ENCODE measurements around the gene CDH3.

Gene CDH3

DNA sequence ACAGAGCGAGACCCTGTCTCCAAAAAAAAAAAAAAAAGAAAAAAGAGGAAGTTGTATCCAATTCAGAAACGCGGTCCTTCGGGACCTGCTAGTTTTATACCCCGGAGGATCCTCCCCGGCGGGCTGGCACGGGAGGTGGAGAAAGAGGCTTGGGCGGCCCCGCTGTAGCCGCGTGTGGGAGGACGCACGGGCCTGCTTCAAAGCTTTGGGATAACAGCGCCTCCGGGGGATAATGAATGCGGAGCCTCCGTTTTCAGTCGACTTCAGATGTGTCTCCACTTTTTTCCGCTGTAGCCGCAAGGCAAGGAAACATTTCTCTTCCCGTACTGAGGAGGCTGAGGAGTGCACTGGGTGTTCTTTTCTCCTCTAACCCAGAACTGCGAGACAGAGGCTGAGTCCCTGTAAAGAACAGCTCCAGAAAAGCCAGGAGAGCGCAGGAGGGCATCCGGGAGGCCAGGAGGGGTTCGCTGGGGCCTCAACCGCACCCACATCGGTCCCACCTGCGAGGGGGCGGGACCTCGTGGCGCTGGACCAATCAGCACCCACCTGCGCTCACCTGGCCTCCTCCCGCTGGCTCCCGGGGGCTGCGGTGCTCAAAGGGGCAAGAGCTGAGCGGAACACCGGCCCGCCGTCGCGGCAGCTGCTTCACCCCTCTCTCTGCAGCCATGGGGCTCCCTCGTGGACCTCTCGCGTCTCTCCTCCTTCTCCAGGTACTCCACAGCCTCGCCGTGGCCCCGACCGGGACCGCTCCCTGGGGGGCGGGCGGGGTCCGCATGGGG lies at the start of gene CDH3:
CDH3 (plus strand) TSS at position 596 of the 779 bp plus-strand sequence; CDS start at position 666, 70 bp downstream.
- DNase-seq (ENCODE audit: low spot score): peak; percentile 93

DNA sequence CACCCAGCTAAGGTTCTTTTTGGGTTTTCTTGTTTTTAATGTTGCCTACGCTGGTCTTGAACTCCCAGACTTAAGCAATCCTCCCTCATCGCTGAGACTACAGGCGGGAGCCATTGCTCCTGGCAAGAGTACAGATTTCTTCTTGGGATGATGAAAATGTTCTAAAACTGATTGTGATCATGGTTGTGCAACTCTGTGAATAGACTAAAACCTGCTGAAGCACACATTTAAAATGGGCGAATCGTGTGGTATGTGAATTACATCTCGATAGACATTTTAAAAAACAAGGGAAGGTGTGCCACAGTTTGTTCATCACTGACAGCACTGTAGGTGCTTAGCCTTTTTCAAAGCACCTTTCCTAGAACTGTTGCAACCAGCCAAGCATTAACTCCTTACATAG lies 48.8 kb upstream of the CDH3 start:
- DNase-seq (ENCODE audit: low spot score): no peak

DNA sequence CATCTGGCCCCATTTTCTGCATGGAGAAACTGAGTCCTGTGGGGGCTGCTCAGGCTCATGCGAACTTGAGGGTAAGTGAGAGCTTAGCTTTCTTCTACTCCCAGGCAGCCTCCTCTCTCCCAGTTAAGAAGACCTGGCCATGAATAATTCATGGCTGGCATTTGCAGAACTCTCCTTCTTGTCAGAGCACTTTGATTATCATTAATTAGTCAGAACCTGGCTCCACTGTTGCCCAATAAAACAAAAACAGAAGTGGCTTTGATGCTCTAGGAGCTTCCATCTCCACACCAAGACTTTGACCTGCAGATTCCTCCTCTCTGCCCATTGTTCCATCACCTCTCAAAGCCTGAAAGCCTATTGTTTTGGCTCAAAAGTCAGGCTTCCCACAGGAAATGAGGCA lies 45.5 kb upstream of the CDH3 start:
- DNase-seq (ENCODE audit: low spot score): no peak

DNA sequence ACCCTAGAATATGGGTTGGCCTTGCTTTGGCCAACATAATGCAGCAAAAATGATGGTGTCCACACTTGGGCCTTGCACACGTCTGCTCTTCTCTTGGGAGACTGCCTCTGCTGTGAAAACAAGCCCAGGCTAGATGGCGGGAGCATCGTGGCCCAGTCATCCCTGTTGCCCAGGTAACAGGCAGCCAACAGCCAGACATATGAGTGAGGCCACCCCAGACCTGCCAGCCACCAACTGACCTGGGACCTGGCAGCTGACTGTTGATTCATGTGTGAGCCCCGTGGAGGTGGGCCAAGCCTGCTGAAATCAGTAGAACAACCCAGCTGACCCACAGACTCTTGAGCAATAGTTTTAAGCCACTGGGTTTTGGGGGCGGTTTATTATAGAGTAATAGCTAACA lies 39.4 kb upstream of the CDH3 start:
- DNase-seq (ENCODE audit: low spot score): no peak

DNA sequence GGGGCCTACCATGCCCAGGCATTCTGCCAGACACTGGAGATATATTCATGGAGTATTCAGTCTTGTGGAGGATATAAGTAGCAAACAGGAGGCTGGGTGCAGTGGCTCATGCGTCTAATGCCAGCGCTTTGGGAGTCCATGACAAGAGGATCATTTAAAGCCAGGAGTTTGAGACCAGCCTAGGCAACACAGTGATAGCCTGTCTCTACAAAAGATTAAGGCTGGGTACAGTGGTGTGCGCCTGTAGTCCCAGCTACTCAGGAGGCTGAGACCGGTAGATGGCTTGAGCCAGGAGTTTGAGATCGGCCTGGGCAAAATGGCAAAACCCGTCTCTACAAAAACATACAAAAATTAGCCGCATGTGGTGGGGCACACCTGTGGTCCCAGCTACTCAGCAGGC lies 37.7 kb upstream of the CDH3 start:
- no peak for DNase-seq (ENCODE audit: low spot score)

DNA sequence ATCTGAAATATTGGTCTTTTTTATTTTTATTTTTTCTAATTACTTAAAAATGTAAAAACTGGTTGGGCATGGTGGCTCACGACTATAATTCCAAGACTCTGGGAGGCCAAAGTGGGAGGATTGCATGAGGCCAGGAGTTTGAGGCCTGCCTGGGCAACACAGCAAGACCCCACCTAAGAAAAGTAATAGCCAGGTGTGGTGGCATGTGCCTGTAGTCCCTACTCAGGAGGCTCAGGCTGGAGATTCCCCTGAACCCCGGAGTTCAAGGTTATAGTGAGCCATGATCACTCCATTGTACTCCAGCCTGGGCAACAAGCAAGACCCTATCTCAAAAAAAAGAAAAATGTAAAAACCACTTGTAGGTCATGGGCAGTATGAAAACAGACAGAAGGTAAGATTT lies 36.8 kb upstream of the CDH3 start:
- no peak for DNase-seq (ENCODE audit: low spot score)

DNA sequence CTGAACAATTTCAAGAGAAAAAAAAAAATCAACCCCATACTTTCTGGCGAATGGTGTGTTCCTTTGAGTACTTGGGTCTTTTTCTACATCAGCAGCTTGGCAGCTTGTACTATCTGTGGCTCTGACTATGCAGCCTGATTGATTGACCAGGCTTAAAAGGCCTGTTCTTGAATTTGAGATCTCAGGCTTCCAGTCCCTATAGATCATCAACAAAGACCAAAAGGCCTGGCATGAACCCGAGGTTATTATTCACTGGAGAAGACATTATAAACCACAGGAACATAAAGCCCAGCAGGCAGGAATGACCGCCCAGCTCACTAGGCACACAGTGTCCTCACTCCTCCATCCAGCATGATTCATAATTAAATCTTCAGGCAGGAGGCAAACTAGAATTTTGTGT lies 32.1 kb upstream of the CDH3 start:
- no peak for DNase-seq (ENCODE audit: low spot score)

DNA sequence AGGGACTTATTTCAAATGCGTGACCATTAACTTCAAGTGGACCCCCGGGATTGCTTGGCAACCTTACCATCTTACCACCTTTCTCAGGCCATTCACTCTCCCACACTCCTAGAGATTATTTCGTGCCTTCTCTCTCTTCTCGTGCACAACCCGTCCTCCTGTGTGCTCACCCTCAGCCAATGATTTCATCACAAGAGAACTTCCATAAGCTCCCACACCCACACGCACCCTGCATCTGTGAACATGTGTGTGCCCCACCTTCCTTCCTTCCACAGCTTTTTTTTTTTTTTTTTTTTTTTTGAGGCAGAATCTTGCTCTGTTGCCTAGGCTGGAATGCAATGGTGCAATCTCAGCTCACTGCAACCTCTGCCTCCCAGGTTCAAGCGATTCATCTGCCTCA lies 27.4 kb upstream of the CDH3 start:
- DNase-seq (ENCODE audit: low spot score): no peak

DNA sequence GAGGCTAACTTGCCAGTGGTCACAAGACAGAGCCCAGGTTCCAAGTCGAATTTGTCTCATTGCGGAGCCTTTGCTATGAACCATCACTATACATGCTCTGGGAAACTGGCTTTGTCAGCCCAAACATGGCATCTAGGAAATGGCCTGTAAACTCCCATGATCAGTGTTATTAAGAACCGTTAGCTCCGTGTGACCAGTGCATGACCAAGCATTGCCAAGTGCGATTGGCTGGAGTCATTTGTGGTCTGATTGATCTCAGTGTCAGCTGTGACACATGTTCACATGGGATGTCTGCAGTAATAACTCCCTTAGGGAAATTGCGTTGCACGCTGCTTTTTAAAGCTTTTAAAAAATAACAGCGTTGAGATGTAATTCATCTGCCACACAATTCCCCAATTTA lies 18.6 kb upstream of the CDH3 start:
- DNase-seq (ENCODE audit: low spot score): no peak

DNA sequence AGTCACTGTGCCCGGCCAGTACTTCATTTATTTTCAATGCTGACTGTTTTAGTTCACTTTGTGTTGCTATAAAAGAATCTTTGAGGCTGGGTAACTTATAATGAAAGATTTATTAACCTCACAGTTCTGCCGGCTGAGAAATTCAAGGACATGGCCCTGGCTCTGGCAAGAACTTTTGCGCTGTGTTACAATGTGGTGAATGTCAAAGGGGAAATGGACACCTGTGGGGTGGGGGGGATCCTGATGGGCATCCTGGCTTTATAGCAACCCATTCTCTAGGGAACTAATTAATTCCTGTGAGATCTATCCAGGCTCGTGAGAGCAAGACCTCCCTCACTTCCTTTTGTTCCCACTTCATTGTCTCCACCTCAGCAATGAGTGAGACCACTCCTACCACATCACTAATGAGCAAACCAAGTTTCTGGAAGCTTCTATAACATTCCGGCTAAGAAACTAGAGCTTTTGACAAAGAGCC lies 17.1 kb upstream of the CDH3 start:
- no peak for DNase-seq (ENCODE audit: low spot score)

DNA sequence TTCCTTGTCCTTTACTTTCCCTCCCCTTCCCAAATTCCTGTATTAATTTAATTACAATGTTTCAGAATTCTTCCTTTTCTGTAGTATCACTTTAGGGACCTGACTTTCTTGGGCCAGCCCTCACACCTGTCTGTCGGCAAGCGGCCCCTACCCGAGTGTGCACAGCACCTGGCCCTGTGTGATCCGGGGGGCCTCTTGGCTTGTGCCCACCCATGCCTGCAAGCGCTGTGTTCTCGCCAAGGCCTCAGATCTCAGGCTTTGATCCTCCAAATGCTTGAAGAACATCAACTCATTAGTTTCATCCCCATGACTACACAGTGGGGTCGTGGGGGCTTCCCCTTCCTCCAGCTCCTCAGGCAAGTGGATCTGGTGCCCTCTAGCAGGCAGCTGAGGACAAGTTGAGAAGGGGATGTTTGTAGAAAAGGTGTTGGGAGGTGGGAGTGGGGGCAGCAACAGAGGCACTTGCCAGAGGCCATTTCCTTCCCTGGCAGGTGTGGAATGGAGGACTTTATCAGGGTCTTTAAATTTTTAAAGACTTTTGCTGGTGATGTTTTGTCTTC lies 15.7 kb upstream of the CDH3 start:
- DNase-seq (ENCODE audit: low spot score): peak; percentile 49

DNA sequence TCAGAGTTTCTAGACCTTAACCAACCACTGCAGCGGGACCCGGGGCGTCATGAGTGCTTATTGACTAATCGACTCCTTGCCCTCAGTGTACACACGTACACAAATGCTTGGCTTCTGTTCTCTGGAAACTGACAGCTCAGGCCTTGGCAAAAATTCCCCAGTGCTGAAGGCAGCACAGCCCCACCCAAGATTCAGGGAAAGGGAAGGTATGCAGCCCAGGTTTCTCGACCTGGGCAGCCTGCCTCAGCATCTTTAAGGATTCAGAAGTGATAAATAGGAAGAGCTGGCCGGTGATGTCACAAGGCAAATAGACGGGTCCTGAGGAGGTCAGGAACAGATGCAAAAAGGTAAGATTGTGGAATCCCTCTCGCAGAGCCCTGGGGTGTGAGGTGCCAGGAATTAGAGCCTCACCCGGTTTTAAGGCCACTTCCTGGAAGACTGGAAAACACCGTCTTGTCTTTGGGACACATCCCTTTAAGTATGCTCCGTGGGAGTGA lies 9.0 kb upstream of the CDH3 start:
- DNase-seq (ENCODE audit: low spot score): no peak

DNA sequence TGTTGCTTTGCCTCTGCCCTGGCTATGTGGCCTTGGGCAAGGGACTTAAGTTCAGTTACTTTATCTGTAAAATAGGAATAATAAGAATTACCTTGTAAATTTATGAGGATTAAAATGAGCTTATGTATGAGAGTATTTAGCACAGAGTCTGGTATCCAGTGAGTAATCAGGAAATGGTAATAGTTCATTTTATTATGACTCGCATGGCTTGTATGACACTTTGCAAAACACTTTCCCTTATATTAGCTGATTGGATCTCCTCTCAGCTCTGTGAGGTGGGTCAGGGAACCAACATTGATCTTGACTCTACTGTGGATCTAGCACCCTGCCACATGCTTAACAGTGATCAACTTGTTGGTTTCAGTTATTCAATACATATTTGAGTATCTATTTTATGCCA lies 8.3 kb upstream of the CDH3 start:
- DNase-seq (ENCODE audit: low spot score): no peak

DNA sequence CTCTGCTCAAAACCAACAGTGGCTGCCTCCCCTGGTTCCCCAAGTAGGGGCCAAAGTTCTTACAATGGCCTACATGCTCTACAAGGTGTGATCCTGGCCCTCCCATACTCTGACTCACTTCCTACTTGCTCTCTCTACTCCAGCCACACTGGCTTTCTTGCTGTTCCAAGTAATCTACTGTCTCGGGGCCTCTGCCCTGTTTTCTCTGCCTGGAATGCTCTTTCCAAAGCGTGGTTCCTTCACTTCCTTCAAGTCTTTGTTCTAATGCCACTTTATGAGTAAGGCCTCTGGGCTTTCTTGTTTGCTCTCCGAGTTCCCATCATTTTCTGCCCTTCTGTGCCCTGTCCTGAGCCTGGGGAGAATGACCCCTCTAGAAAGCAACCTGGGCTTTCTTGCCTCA lies 4.1 kb upstream of the CDH3 start:
- DNase-seq (ENCODE audit: low spot score): no peak

DNA sequence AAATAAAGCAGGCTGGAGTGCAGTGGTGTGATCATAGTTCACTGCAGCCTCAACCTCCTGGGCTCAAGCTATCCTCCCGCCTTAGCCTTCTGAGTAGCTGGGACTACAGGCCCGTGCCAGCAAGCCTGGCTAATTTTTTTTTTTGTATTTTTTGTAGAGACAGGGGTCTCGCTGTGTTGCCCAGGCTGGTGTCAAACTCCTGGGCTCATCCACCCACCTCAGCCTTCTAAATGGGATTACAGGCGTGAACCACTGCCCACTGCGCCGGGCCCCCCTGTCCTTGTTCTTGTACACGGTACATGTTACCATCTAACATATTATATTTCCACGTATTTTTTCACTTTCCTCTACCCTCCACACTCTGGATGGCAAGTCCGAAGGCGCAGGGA lies 3.1 kb upstream of the CDH3 start:
- no peak for DNase-seq (ENCODE audit: low spot score)

DNA sequence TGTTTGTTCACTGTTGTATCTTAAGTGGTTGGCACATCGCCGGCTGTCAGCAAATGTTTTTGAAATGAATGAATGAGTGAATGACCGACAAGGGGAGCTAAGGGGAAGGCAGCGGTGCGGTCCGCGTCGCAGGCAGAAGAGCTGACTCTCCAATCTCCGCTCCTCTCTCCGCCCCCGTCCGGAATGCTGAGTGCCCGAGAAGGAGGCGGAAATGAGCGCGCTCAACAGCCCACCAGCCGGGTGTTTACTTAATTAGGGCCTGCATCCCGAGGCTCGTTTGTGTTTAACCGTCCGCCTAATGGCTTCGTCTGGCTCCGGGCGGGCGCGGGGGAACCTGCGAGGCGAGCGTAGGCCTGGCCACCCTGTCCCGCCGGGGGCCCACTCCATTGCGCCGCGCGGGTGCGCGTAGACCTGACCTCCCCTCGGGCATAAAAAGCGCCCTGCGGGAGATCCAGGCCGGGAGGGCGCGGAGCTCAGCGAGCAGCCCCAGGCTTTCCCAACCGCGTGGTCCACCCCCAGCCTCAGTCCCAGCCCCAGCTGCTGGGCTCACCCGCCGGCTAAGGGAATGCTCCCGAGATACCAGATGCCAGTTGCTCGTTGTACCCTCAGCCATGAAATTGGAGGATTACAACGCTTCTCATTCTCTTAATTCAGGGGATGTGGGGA lies 2.5 kb upstream of the CDH3 start:
- peak; percentile 77 for DNase-seq (ENCODE audit: low spot score)

DNA sequence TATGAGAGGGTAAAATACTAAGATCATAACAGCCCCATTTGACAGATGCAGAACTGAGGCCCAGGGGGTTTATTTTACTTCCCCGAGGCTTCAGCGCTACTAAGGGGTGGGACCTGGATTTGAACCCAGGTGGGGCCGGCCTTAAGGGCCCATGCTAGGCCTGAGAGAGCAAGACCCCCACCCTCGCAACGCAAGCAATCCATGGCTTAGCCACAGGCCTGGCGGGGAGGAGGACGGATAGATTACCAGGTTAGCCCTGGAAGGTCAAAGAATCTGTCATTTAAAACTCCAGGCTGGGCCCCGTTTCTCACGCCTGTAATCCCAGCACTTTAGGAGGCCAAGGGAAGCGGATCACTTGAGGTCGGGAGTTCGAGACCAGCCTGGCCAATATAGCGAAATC lies 1.9 kb upstream of the CDH3 start:
- no peak for DNase-seq (ENCODE audit: low spot score)

DNA sequence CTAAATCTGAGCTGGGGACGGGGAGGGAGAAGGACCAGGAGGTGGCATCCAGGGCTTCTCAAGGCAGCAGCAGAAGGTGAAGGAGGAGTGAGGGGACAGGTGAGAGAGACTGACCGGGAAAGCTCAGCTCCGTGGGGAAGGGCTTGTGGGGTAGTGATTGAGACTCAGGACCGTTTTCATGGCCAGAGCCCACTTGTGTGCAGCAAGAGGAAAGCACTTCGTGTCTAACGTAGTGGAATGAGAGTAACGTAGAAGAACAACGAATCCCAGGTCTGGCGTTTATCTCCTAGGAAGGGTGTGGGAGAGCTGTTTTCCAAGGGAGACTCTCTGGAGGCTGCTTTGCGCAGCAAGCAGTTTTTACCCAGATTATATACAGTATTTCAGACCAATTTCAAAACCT lies 1.3 kb upstream of the CDH3 start:
- no peak for DNase-seq (ENCODE audit: low spot score)

DNA sequence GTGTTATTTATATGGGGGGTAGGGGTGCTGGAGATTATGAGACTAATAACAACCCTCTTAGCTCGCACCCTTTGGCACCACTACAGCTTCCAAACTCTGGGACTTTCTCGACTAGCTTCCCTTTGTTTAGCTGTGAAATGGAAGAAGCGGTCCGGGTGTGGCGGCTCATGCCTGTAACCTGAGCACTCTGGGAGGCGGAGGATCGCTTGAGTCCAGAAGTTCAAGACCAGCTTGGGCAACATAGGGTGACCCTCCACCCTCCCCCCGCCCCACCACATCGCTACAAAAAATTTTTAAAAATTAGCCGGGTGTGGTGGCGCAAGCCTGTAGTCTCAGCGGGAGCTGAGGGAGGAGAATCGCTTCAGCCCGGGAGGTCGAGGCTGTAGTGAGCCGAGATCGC lies 814 bp upstream of the CDH3 start:
- no peak for DNase-seq (ENCODE audit: low spot score)

DNA sequence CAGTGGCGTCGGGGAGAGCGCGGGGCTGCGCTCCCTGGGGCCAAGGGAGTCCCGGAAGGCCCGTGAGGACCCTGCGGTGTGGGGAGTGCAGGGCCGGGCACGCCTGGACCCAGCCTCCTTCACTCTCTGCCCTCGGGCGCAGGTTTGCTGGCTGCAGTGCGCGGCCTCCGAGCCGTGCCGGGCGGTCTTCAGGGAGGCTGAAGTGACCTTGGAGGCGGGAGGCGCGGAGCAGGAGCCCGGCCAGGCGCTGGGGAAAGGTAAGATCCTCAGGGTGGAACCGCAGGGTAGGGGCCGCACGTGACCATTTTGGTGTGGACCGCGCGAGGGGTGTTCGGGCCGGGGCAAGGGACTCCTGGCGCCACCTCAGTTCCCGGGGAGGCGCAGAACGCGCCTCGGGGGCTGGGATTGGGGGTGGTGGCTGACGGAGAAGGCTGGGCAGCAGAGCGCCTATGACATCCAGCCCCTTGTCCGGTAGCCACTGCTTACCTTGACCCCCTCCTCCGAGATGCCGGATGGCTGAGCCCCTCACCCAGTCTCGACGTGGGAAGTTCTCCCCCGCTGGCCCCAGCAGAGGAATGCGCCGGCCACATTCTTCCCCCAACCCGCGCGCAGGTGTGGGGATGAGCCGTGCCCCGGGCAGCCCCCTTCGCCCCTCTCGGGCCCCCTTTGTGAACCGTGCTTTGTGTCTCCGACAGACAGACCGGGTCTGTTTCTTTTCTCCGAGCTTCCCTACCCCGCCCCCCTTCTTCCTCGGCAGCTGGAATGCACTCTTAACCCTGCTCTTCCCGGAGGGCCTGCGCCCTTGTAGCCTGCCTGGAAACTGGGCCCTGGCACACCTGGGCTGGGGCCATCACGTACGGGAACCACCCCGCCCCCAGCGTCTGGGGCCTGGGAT lies 631 bp downstream of the CDH3 start:
- DNase-seq (ENCODE audit: low spot score): peak; percentile 65

DNA sequence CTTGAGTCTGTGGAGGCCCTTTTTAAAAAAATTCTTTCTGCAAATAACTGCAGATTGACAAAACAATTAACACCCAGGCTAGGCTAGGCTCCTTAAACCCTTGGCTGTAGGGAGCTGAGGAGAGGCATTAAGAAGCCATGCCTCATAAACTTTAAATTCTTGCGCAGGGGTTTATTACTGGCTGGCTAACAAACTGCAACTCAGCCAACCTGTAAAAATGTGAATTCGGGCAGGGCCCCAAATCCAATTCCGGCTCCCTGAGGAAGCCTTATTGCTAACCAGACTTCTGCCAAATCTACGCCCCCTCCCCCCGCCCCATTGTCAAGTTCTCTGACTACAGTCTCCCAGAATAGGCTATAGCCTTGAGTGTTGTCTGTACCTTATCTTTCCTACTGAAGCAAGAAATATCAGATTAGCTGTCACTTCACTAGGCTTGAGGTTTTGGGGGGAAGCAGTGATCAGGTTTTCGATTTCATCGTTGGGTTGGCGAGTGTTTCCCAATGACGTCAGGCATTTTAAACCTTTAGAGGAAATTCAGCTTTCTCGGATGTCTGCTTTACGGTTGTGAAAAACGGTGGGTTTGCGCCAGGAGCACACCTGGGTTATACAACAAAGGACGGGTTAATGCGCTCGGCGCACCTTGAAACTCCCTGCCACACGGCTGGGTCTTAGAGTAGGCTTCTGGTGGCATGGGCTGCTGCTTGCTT lies 2.0 kb downstream of the CDH3 start:
- DNase-seq (ENCODE audit: low spot score): no peak

DNA sequence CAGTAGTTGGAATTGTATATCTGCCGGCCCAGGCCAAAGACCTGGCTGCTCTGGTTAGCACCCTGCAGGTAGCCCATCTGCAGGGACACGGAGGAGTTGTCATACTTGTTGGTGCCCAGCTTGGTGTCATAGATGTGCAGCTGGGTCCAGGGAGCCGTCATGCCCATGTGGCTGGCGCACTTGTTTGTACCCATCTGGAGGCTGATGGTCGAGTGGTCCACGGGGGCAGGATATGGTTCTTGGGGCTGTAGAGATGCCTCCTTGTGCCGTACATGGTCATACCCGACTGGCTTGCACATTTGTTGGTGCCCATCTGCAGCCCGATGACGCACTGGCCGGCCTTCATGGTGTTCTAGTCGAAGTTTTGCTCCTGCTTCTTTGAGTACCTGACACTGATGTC lies 6.0 kb downstream of the CDH3 start:
- no peak for DNase-seq (ENCODE audit: low spot score)
